Lower lobe of right lung (tissue), 2 donors: ENCODE results near the gene KIRREL3. TPM values are rescaled to one million over a fixed set of nuclear protein-coding genes. Genes with fewer than 3 reads are reported as not detected.
A peak's percentile ranks its signal among the peaks of the same experiment; 100 is the strongest.
"Not testable (repeated sequence)": the region's sequence is repeated elsewhere in the genome, so short reads cannot be mapped to it uniquely, and the experiment has no call there.

Experiments used
- ATAC-seq, 2 donors: fragments of 200-7000 bp; cut with Tn5 transposase; one replicate each; pipeline ENCODE4 v1.9.1; 2020 to 2022; ENCODE audit warnings: mild to moderate bottlenecking in 2 of 2, moderate library complexity in 2 of 2
- DNase-seq: peaks from one replicate; pipeline ENCODE4 v3.0.0-alpha.2; 2020
- H3K27ac ChIP-seq: fragments of 200-600 bp; one replicate; pipeline ENCODE4 v1.8.0; 2022
- H3K27me3 ChIP-seq: fragments of 200-600 bp; one replicate; pipeline ENCODE4 v1.8.0; 2022; ENCODE audit warnings: low read depth
- H3K36me3 ChIP-seq: fragments of 200-600 bp; one replicate; pipeline ENCODE4 v1.8.0; 2022; ENCODE audit warnings: mild to moderate bottlenecking
- H3K4me1 ChIP-seq: fragments of 200-600 bp; one replicate; pipeline ENCODE4 v1.8.0; 2022
- H3K4me3 ChIP-seq: fragments of 200-600 bp; one replicate; pipeline ENCODE4 v1.8.0; 2022; ENCODE audit warnings: mild to moderate bottlenecking
- H3K9me3 ChIP-seq: fragments of 200-600 bp; one replicate; pipeline ENCODE4 v1.8.0; 2022
- intact Hi-C: fragments of 100-400 bp; cut with DNase I; formaldehyde crosslinking; loops from one replicate; pipeline ENCODE4 v1.11.0; 2022
- total RNA-seq: library from RNA; stranded (reverse); fragmentation: NEBNext Ultra II Directional; extraction: Animal tissue kit (Norgen Biotek cat#: 25700); gene quantifications from one replicate; pipeline ENCODE4 v1.2.1, GENCODE V29; 2021
- TF ChIP-seq, protein P1 (sequence below): fragments of 200-600 bp; IDR thresholded peaks from one replicate; pipeline ENCODE4 v1.8.0; 2022; ENCODE audit warnings: antibody characterized with exemption, mild to moderate bottlenecking
- donor health status: DM: no; HTN: yes; CAD: no; lungs with severe emphysema.

The KIRREL3 gene
- total RNA-seq, 1 donor from 2014 or later = 0.15 TPM

DNA sequence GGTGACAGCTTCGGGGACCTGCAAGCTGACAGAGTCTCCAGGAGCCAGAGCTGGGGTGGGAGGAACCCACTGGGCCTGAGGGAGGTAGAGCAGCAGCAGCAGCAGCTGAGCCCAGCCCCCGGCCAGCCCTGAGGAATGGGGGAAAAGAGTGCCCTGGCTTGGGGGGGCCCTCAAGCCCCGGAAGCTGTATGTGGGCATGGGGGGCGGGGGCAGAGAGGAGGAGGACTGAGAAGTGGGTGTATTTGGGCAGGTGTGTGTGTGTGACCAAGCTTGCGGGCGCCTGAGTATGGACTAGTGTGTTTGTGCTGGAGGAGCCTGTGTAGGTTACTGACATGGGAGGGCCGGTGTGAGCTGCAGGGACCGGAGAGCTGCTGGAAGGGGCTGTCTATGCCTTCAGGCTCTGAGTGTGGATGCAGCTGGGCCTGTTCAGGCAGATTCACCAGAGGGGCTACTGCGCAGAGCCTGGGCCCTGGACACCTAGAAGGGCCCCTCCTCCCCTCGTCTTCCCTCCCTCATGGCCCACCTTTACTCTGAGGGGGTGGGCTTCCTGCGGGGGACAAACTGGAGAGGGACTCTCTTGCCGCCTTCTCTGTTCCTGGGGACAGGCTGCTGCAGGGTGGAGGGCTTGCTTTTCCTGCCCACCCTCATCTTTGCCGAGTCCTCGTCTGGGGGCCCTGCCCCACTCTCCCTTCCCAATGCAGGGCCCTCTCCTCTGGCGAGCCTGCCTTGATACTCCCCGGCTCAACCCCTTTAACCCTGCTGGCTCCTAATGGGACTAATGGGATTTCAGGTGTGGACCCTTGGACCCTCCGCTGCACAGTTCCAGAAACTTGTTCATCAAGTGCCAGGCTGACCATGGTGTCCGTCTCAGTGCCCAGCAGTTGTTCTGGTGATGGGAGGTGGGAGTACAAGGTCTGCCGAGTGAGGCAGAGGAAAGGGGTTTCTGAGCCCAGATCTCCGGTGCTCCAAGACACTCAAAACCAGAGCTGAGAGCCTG, 616.9 kb downstream of the KIRREL3 start:
- DNase-seq = no peak
- intact Hi-C loops = no loop called here
- Histone ChIP-seq H3K36me3 (no peaks in the 10 kb centered on the region), H3K27ac (no peak overlapping the region), H3K4me3 (no peak overlapping the region), H3K27me3 (no peaks in the 10 kb centered on the region), H3K9me3 (no peaks in the 10 kb centered on the region), H3K4me1 (peaks cover 24% of the 10 kb centered on the region)
- ATAC-seq = peak; percentile 1 to 17
- TF ChIP-seq, protein P1, sequence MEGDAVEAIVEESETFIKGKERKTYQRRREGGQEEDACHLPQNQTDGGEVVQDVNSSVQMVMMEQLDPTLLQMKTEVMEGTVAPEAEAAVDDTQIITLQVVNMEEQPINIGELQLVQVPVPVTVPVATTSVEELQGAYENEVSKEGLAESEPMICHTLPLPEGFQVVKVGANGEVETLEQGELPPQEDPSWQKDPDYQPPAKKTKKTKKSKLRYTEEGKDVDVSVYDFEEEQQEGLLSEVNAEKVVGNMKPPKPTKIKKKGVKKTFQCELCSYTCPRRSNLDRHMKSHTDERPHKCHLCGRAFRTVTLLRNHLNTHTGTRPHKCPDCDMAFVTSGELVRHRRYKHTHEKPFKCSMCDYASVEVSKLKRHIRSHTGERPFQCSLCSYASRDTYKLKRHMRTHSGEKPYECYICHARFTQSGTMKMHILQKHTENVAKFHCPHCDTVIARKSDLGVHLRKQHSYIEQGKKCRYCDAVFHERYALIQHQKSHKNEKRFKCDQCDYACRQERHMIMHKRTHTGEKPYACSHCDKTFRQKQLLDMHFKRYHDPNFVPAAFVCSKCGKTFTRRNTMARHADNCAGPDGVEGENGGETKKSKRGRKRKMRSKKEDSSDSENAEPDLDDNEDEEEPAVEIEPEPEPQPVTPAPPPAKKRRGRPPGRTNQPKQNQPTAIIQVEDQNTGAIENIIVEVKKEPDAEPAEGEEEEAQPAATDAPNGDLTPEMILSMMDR = no peak

DNA sequence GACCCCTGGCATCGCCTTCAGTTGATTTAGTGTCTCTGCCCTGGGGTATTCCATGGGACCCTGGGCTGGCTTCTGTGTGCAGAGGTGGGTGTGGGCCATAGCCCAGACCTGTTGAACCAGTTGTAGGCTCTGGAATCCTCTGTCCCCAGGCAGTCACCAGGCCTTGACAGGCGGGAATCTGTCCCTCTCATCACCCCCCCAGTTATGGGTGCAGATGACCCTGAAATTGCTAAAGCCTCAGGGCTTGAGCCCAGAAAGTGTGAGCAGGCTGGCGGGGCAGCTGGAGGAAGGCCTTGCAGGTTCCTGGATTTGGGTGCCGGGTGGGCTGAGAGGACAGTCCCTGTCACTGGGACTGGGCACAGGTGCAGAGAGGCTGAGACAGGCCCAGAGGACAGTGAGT, 617.9 kb downstream of the KIRREL3 start:
- H3K36me3 ChIP-seq, H3K27me3 ChIP-seq, H3K9me3 ChIP-seq, intact Hi-C loops, DNase-seq, H3K27ac ChIP-seq, H3K4me3 ChIP-seq: not testable (repeated sequence)
- ATAC-seq = peak in 1 of 2 donors; percentile 4
- H3K4me1 ChIP-seq = peaks cover 24% of the 10 kb centered on the region

DNA sequence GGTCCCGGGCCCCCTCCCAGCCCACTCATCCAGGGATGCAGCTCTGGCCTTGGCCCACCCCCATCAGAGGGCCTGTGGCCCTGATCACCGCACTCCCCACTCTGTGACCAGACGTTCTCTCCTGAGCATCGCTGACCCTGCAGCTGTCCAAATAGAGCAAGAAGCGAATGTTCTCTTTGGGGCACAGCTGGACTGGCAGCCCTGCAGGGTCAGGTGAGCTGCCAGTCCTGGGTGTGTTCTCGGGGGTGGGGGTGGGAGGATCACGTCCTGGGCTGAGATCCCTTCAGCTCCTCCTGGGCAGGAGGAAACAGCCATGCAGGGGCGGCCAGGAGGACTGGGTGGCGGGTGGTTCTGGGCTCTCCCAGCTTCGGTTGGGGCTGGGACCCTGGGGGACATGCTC, 618.6 kb downstream of the KIRREL3 start:
- ATAC-seq = peak; percentile 5 to 27

DNA sequence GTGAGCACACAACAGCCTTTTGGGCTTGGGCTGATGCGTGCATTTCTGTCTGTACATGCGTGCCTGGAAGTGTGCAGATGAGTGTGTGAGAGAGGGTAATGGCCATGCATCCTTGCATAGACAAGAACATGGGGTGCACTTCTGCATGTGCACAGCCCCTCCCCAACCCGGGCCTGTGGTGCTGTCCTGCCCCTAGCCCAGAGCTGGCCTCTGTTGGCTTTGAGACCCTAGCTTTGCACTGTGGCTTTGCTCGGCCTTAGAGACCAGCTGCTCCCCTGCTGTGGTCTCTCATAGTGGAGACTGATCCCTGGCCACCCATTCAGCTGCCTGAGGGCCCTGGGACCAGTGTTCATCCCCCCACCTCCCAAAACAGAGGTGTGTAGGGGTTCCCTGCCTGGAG, 619.7 kb downstream of the KIRREL3 start:
- DNase-seq = no peak
- TF ChIP-seq, protein P1 = no peak
- peak in 1 of 2 donors; percentile 2 for ATAC-seq
- Histone ChIP-seq H3K4me3 (no peak overlapping the region), H3K4me1 (peaks cover 9% of the 10 kb centered on the region), H3K36me3 (no peaks in the 10 kb centered on the region), H3K27ac (no peak overlapping the region), H3K9me3 (no peaks in the 10 kb centered on the region), H3K27me3 (no peaks in the 10 kb centered on the region)
- intact Hi-C loops = no loop called here

More for the DNA sequence above, 618.6 kb downstream of the KIRREL3 start:
- H3K4me3 ChIP-seq, DNase-seq, H3K9me3 ChIP-seq, H3K36me3 ChIP-seq, intact Hi-C loops, H3K27ac ChIP-seq, H3K27me3 ChIP-seq: not testable (repeated sequence)
- peaks cover 20% of the 10 kb centered on the region for H3K4me1 ChIP-seq

DNA sequence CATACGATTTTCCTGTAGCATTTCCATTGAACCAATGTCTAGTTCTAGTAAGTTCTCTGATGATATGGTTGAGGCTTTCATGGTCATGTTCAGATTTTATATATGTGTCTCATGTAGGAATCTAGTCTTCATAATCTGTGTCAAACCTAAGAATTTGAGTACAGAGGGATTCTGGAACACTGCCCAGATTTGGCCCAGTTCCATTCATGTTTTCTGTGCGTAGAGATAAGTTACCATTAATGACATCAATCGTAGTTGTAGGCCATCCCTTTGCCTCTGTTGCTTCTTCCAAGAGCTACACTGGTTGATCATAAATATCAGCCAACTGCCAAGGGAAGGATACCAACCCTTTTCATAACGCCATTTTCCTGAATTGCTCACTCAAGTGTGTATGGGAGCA, 621.8 kb downstream of the KIRREL3 start:
- H3K27ac ChIP-seq = no peak overlapping the region
- H3K4me3 ChIP-seq = no peak overlapping the region
- no peaks in the 10 kb centered on the region for H3K9me3 ChIP-seq
- peaks cover 7% of the 10 kb centered on the region for H3K4me1 ChIP-seq
- no peak for DNase-seq
- ATAC-seq = no peak
- intact Hi-C loops = no loop called here
- H3K27me3 ChIP-seq = no peaks in the 10 kb centered on the region
- no peaks in the 10 kb centered on the region for H3K36me3 ChIP-seq
- TF ChIP-seq, protein P1 = no peak

DNA sequence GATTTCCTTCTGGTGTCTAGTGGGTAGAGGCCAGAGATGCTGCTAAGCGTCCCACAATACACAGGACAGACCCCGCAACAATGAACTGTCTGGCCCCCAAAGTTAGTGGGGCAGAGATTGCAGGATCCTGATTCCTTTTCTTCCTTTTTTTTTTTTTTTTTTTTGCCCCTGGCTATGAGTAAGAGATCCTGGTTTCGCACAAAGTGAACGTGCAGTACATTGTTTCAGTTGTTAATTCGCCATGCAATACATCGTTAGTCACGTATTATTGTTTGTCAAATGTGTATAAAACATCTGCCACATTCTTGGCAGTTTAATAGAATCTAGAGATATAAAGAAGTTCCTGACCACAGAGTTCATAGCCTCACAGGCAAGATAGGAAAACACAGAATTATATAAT, 624.8 kb downstream of the KIRREL3 start:
- H3K27me3 ChIP-seq = no peaks in the 10 kb centered on the region
- intact Hi-C loops = no loop called here
- no peak overlapping the region for H3K27ac ChIP-seq
- ATAC-seq = no peak
- no peaks in the 10 kb centered on the region for H3K9me3 ChIP-seq
- peaks cover 7% of the 10 kb centered on the region for H3K4me1 ChIP-seq
- H3K36me3 ChIP-seq = no peaks in the 10 kb centered on the region
- TF ChIP-seq, protein P1 = no peak
- no peak for DNase-seq
- no peak overlapping the region for H3K4me3 ChIP-seq

DNA sequence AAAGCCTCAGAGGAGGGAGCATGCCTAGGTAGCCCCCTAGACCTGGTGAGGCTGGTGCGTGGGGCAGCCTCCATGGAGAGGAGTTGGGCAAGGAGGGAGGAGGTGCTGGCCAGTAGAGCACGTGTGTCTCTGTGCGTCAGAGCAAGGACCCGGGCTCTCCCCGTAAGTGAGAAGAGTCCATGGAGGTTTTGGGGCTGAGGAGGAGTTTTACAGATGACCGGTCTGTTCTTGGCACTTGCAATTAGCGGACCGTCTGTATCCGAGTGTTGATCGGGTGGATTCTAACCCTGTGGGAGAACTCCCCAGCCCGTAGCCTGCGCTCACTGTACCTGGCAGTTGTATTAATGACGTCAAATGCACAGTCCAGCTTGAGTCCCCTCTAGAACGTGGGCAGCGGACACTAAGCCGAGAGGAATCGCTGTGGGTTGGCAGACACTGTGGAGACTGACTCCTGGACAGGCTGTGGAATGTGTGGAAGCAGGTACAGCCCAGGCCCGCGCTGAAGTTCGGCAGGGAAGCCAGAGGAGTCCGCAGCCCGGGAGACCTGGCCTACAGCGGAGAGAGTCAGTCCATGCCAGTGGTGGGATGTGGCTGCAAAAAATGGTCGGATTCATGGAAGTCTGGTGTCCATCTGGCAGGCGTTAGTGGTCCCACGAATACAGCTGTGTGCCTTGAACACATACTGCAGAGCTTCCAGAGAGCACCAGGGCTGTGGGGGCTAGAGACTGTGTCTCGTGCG, 625.8 kb downstream of the KIRREL3 start:
- H3K4me3 ChIP-seq, H3K36me3 ChIP-seq, H3K27me3 ChIP-seq, intact Hi-C loops, DNase-seq, H3K9me3 ChIP-seq, H3K27ac ChIP-seq, H3K4me1 ChIP-seq: not testable (repeated sequence)
- ATAC-seq = peak; percentile 21 to 23

DNA sequence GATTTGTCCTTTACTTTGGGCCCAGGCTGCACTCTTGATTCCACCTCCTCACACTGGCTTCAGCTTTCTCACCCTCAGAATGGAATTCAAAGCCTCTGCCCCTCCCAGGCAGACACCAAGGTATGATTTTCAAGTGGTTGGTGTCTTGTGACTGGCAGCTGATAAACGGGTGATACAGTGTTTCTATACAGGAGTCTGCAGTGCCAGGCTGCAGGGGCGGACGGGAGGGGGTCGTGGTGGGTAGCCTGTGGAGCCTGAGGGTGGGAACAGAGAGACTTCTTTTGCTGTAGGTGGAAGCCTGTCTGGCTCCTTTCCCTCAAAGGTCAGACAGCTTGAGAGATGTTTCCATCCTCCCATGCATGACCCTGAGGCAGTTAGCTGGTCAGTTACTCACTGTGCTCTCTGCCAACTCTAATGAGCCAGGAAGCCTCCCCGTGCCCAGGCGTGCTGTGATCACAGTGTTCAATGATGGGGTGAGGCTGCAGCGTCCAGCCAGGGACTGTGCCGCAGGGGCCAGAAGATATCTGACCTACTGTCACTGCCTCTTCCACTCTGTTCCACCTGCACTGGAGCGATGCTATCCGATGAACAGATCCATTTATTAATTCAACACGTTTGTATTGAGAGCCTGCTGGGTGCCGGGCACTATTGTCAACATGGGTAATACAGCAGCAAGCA, 627.0 kb downstream of the KIRREL3 start:
- DNase-seq, intact Hi-C loops, H3K27me3 ChIP-seq, H3K9me3 ChIP-seq, H3K36me3 ChIP-seq, H3K4me3 ChIP-seq: not testable (repeated sequence)
- peak; percentile 55 to 71 for ATAC-seq
- Histone ChIP-seq H3K27ac (peak overlapping the region; percentile 33), H3K4me1 (peaks cover 12% of the 10 kb centered on the region)
